GM23248 (cell line): Measurements from ENCODE around the gene DHRS1.

Source experiments
- EZH2 ChIP-seq: fragments of 200-600 bp; sonication (generic); IDR thresholded peaks from 2 replicates; pipeline ENCODE4 v1.6.1; 2018; ENCODE audit warnings: antibody characterized with exemption, mild to moderate bottlenecking; ENCODE audit not compliant: insufficient read depth, poor library complexity, severe bottlenecking
- EZH2phosphoT487 ChIP-seq: fragments of 200-600 bp; sonication (generic); IDR thresholded peaks from 2 replicates; pipeline ENCODE4 v1.6.1; 2018; ENCODE audit warnings: antibody characterized with exemption, moderate library complexity, mild to moderate bottlenecking, low read depth; ENCODE audit not compliant: insufficient read depth

DNA sequence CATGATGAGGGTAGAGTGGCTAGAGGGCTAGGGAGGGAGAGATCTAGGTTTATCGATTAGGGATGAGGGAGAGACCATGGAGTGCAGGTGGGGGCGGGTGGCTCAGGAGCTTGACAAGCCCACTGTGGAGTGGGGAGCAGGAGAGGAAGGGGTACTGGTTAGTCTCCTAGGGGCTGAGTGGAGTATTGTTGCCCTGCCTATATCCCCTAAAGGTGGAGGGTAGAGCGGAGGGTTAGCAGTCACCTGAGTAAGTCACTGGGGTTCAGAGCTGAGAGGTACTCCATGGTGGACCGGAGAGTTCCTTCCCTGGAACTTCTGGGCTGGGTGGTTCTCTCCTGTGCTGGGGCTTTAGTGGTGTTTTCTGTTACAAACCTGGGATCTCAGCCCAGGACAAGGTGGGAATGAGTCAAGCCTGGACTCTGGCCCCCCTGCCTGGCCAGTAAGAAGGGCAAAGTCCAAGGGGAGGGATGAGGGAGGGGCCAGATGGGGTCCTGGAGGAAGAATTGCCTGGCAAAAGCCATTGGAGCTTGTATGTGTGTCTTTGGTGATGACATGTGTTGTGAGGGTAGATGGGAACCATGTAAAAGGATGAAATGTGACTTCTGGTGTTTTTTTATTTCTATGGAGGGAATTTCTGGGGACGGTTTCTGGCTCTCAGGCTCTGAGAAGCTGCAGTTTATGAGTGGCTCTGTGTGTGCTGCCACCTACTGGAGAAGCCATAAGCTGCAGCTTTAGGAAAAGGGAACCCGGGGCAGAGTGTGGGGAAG, 8.2 kb upstream of the DHRS1 start, which contains the start of gene CIDEB:
- TF ChIP-seq EZH2 (no peak), EZH2phosphoT487 (no peak)
